Endothelial cell (in vitro differentiated cells): Measurements from ENCODE around the gene FAM193B. TPM values are rescaled to one million over a fixed set of nuclear protein-coding genes. Genes with fewer than 3 reads are reported as not detected.
A peak's percentile ranks its signal among the peaks of the same experiment; 100 is the strongest.

Experiments
- DNase-seq: peaks from one replicate; pipeline ENCODE4 v3.0.0; 2021; ENCODE audit warnings: low spot score
- H3K27ac Mint-ChIP-seq: one replicate; pipeline ENCODE4 v1.8.0; 2021; ENCODE audit warnings: mixed read lengths, inconsistent platforms; ENCODE audit not compliant: unreplicated experiment
- H3K27me3 Mint-ChIP-seq: one replicate; pipeline ENCODE4 v1.8.0; 2021; ENCODE audit warnings: mild to moderate bottlenecking, moderate library complexity, mixed read lengths, inconsistent platforms; ENCODE audit not compliant: unreplicated experiment
- H3K36me3 Mint-ChIP-seq: one replicate; pipeline ENCODE4 v1.8.0; 2021; ENCODE audit warnings: mild to moderate bottlenecking, low read depth, mixed read lengths, inconsistent platforms; ENCODE audit not compliant: unreplicated experiment
- H3K4me1 Mint-ChIP-seq: one replicate; pipeline ENCODE4 v1.8.0; 2021; ENCODE audit warnings: mild to moderate bottlenecking, mixed read lengths, inconsistent platforms; ENCODE audit not compliant: unreplicated experiment
- H3K4me3 Mint-ChIP-seq: one replicate; pipeline ENCODE4 v1.8.0; 2021; ENCODE audit warnings: mild to moderate bottlenecking, mixed read lengths, inconsistent platforms; ENCODE audit not compliant: unreplicated experiment
- H3K9me3 Mint-ChIP-seq: one replicate; pipeline ENCODE4 v1.8.0; 2021; ENCODE audit warnings: mixed read lengths, inconsistent platforms; ENCODE audit not compliant: unreplicated experiment
- CTCF ChIP-seq: fragments of 200-600 bp; sonication (generic); IDR thresholded peaks from one replicate; pipeline ENCODE4 v1.5.0; 2021; ENCODE audit warnings: antibody characterized with exemption; ENCODE audit not compliant: unreplicated experiment
- total RNA-seq: library from RNA; stranded (reverse); fragmentation: NEBNext Ultra II Directional; extraction: Animal tissue kit (Norgen Biotek cat#: 25700); gene quantifications from one replicate; pipeline ENCODE4 v1.2.1, GENCODE V29; 2021; ENCODE audit not compliant: unreplicated experiment

The FAM193B gene
- total RNA-seq, 1 donor from 2014 or later = 97.6 TPM

GRCh38 chr5:177479774-177480173, 74.6 kb downstream of the FAM193B start:
- H3K36me3 Mint-ChIP-seq = peaks cover 31% of the 10 kb centered on the region
- H3K27me3 Mint-ChIP-seq = peaks cover 32% of the 10 kb centered on the region
- TF ChIP-seq CTCF = no peak
- peak overlapping the region; percentile 83 for H3K27ac Mint-ChIP-seq
- no peaks in the 10 kb centered on the region for H3K9me3 Mint-ChIP-seq
- no peak for DNase-seq
- H3K4me3 Mint-ChIP-seq = peak overlapping the region; percentile 74
- H3K4me1 Mint-ChIP-seq = peaks cover 22% of the 10 kb centered on the region

DNA sequence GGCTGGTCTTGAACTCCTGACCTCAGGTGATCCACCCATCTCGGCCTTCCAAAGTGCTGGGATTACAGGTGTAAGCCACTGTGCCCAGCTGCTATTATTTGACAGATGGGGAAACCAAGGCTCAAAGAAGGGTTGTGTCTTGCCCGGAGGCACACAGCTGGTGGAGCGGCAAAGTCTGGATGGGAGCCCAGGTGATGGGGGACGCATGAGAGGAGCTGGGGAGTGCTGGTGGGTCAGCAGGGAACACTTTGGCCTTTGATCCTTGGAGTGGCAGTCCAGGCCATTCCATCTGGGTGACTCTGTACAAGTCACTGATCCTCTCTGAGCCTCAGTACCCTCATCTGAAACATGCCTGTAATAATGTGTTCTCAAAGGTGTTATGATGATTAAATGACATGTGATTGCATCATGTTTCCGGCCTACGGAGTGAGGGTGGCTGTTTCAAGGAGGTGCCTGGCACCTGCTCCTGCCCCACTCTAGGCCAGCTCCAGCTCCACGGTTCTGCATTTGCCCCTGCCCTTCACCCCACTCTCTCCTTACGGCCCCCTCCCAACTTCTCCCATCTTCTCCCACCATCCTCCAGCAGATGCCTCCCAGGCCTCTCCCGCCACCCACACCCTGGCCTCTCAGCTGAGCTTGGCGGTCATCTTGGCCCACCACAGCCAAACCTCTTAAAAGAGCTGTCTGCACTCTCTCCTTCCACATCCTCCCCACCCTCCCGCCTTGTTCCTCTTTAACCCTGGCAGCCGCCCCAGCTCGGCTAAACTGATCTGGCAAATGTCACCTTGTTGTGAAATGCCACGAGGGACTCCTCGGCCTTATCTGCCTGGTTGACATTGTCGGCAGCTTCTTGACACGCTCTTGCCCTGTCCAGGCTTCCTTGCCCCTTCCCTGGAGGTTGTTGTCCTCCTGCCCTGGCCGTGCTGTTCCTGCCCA, 75.4 kb downstream of the FAM193B start:
- Mint-ChIP-seq H3K9me3 (no peaks in the 10 kb centered on the region), H3K4me1 (peaks cover 27% of the 10 kb centered on the region), H3K4me3 (peak overlapping the region; percentile 74), H3K36me3 (peaks cover 26% of the 10 kb centered on the region), H3K27me3 (peaks cover 31% of the 10 kb centered on the region), H3K27ac (peak overlapping the region; percentile 83)
- TF ChIP-seq CTCF = no peak
- no peak for DNase-seq

DNA sequence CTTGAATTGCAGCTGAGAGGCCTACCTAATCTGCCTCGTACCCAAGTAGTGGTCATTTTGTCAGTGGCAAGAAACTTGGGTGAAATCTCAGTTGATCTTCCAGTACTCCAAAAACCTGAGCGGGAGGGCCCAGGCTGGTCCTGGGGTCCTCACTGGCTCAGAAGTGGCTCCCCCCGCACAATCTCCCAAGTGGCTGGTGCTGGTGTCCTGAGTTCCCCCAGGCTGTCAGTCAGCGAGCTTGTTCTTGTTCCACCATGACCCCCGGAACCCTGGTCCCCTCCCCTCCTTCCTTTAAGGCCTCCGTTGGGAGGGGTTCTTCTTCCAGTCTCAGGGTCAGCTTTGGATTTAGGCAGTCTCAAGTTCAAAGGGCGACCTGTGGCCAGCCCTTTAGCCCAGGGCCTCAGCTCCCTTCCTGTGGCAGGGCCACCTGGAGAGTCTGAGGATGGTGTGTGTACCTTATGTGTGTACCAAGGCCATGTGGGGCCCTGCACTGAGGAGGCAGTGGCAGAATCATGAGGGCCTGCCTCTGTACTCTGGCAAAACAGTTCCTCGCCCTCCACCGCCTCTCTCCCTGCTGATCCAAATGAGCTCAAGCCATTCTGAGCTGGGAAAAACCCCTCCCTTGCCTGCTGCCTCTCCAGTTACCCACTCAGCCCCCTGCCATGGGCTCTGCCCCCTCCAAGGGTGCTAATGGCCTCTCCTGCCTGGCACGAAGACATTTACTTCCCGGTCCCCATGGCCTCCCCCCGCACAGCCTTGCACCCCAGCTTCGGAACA, 76.5 kb downstream of the FAM193B start:
- Mint-ChIP-seq H3K27me3 (peaks cover 30% of the 10 kb centered on the region), H3K4me1 (peaks cover 26% of the 10 kb centered on the region)

DNA sequence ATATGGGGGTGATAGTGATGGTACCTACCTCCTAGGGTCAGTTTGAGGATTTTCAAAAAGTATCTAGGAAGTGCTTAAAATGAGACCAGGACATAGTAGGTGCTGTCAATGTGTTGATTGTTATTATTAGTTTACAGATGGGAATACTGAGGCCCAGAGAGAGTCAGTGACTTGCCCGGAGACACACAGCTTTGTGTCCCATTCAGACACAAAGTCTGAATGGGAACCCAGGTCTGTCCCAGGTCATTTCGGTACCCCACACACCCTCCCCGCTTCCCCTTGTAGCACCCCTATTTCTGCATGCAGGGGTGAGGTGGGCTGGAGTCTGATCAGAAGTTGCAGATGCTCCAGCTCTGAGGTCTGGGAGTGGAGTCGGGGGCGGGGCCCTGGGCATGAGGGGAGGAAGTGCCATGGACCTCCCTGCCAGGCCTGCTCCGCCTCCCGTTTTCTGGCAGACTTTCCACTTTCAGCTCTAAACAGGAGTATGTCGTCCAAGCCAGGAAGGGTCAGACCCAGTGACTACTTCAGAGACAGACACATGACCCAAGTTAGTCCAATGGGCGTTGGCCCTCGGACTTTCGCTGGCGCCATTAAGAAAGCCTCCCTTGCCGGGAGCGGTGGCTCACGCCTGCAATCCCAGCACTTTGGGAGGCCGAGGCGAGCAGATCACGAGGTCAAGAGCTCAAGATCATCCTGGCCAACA, 77.7 kb downstream of the FAM193B start:
- peaks cover 27% of the 10 kb centered on the region for H3K27me3 Mint-ChIP-seq
- no peak for DNase-seq

More for the DNA sequence above, 76.5 kb downstream of the FAM193B start:
- H3K27ac Mint-ChIP-seq = peak overlapping the region; percentile 64
- DNase-seq = no peak
- no peaks in the 10 kb centered on the region for H3K9me3 Mint-ChIP-seq
- TF ChIP-seq CTCF = no peak
- H3K4me3 Mint-ChIP-seq = peak overlapping the region; percentile 47
- H3K36me3 Mint-ChIP-seq = peaks cover 20% of the 10 kb centered on the region

More for the DNA sequence above, 77.7 kb downstream of the FAM193B start:
- TF ChIP-seq CTCF = no peak
- H3K9me3 Mint-ChIP-seq = no peaks in the 10 kb centered on the region
- peaks cover 19% of the 10 kb centered on the region for H3K36me3 Mint-ChIP-seq
- peaks cover 26% of the 10 kb centered on the region for H3K4me1 Mint-ChIP-seq
- H3K27ac Mint-ChIP-seq = no peak overlapping the region
- peak overlapping the region; percentile 78 for H3K4me3 Mint-ChIP-seq
